ENCODE measurements around the gene ITPKC. TPM values are rescaled to one million over a fixed set of nuclear protein-coding genes. Genes with fewer than 3 reads are reported as not detected.

ITPKC gene
- polyA plus RNA-seq, 1 experiment, result 8.9 TPM

- CTCF ChIA-PET, result interaction anchor here (0.6 kb wide), 1 partner anchor 126 kb away, joined by 3 read pairs; no protein-coding TSS in a partner anchor
Measured at GRCh38 chr19:40681039-40681438, 35.9 kb upstream of the ITPKC start.

GRCh38 chr19:40682431-40682964, 34.4 kb upstream of the ITPKC start:
- POLR2A ChIA-PET, result no interaction called here
- Histone ChIP-seq H3K27me3 (ENCODE audit: control insufficient read depth, insufficient read depth, low read length) (no peaks in the 10 kb centered on the region), H3K27ac (ENCODE audit: low read depth, low read length) (no peak overlapping the region), H3K4me3 (ENCODE audit: low read depth, low read length) (no peak overlapping the region), H3K9me3 (ENCODE audit: control insufficient read depth, insufficient read depth, low read length) (no peaks in the 10 kb centered on the region; the same call in 1 of the 2 replicates)
- TF ChIP-seq CTCF (IDR thresholded peaks at IDR 0.05; ENCODE audit: low read depth, low read length), result no peak
- DNase-seq (ENCODE audit: low read depth, low spot score), result no peak
- CTCF ChIA-PET, result no interaction called here

More at GRCh38 chr19:40681039-40681438, 35.9 kb upstream of the ITPKC start:
- POLR2A ChIA-PET, result no interaction called here
- no peak for TF ChIP-seq CTCF (IDR thresholded peaks at IDR 0.05; ENCODE audit: low read depth, low read length)
- no peak for DNase-seq (ENCODE audit: low read depth, low spot score)
- Histone ChIP-seq H3K27ac (ENCODE audit: low read depth, low read length) (no peak overlapping the region), H3K4me3 (ENCODE audit: low read depth, low read length) (no peak overlapping the region), H3K27me3 (ENCODE audit: control insufficient read depth, insufficient read depth, low read length) (no peaks in the 10 kb centered on the region), H3K9me3 (ENCODE audit: control insufficient read depth, insufficient read depth, low read length) (no peaks in the 10 kb centered on the region)

GRCh38 chr19:40683437-40683836, 33.5 kb upstream of the ITPKC start:
- Histone ChIP-seq H3K9me3 (ENCODE audit: control insufficient read depth, insufficient read depth, low read length) (no peaks in the 10 kb centered on the region; the same call in 1 of the 2 replicates), H3K27me3 (ENCODE audit: control insufficient read depth, insufficient read depth, low read length) (no peaks in the 10 kb centered on the region), H3K4me3 (ENCODE audit: low read depth, low read length) (no peak overlapping the region), H3K27ac (ENCODE audit: low read depth, low read length) (no peak overlapping the region)
- TF ChIP-seq CTCF (IDR thresholded peaks at IDR 0.05; ENCODE audit: low read depth, low read length), result no peak
- no peak for DNase-seq (ENCODE audit: low read depth, low spot score)
- POLR2A ChIA-PET, result interaction anchor here (0.7 kb wide), 1 partner anchor 240 kb away, joined by 9 read pairs; no protein-coding TSS in a partner anchor
- CTCF ChIA-PET, result no interaction called here

- no peaks in the 10 kb centered on the region for H3K27me3 ChIP-seq (ENCODE audit: control insufficient read depth, insufficient read depth, low read length)
- ChIA-PET POLR2A (no interaction called here), CTCF (interaction anchor here (0.6 kb wide), 1 partner anchor 156 kb away, joined by 5 read pairs; no protein-coding TSS in a partner anchor)
- H3K27ac ChIP-seq (ENCODE audit: low read depth, low read length), result no peak overlapping the region
- no peak for TF ChIP-seq CTCF (IDR thresholded peaks at IDR 0.05; ENCODE audit: low read depth, low read length)
- no peak for DNase-seq (ENCODE audit: low read depth, low spot score)
- no peak overlapping the region for H3K4me3 ChIP-seq (ENCODE audit: low read depth, low read length)
- H3K9me3 ChIP-seq (ENCODE audit: control insufficient read depth, insufficient read depth, low read length), result no peaks in the 10 kb centered on the region; the same call in 1 of the 2 replicates
Measured at GRCh38 chr19:40684280-40684679, 32.6 kb upstream of the ITPKC start.

GRCh38 chr19:40685016-40685526, 31.8 kb upstream of the ITPKC start:
- TF ChIP-seq CTCF (IDR thresholded peaks at IDR 0.05; ENCODE audit: low read depth, low read length), result no peak
- DNase-seq (ENCODE audit: low read depth, low spot score), result no peak
- Histone ChIP-seq H3K27ac (ENCODE audit: low read depth, low read length) (no peak overlapping the region), H3K4me3 (ENCODE audit: low read depth, low read length) (no peak overlapping the region), H3K9me3 (ENCODE audit: control insufficient read depth, insufficient read depth, low read length) (no peaks in the 10 kb centered on the region; the same call in 1 of the 2 replicates), H3K27me3 (ENCODE audit: control insufficient read depth, insufficient read depth, low read length) (no peaks in the 10 kb centered on the region)
- ChIA-PET POLR2A (interaction anchor here (0.5 kb wide), 1 partner anchor 545 kb away, joined by 3 read pairs; no protein-coding TSS in a partner anchor), CTCF (interaction anchor here (0.6 kb wide), 1 partner anchor 156 kb away, joined by 5 read pairs; no protein-coding TSS in a partner anchor)

Data from AG04450 (cell line).